ENCODE data around the gene ZFPL1. TPM values are rescaled to one million over a fixed set of nuclear protein-coding genes. Genes with fewer than 3 reads are reported as not detected.

ZFPL1 gene
- total and polyA plus RNA-seq, 3 donors from 2014 or later, result 52.7 to 70.6 (median 57.2) TPM

- intact Hi-C loops (cut with DNase I; ENCODE audit: low total_unique reads), result no loop called here
- TF ChIP-seq CTCF (IDR thresholded peaks at IDR 0.05), result no peak
- TF ChIP-seq POLR2A (IDR thresholded peaks at IDR 0.05), result no peak
- Histone ChIP-seq H3K4me1 (no peaks in the 10 kb centered on the region), H3K36me3 (ENCODE audit: low read depth, missing control alignments) (no peaks in the 10 kb centered on the region), H3K9me3 (no peaks in the 10 kb centered on the region), H3K27me3 (no peaks in the 10 kb centered on the region), H3K27ac (no peak overlapping the region), H3K4me3 (no peak overlapping the region)
- WGBS, 2 donors, result 77 to 89% methylated on average over 8 to 9 of the region's 9 CpGs
- no peak for DNase-seq
Measured at GRCh38 chr11:65078786-65079342, 5.2 kb upstream of the ZFPL1 start.

GRCh38 chr11:65083134-65083833 is 738 bp upstream of the ZFPL1 start:
- no peak for DNase-seq
- peak overlapping the region; percentile 92 to 93 for H3K27ac ChIP-seq

GRCh38 chr11:65084598-65085375 is 765 bp downstream of the ZFPL1 start:
- TF ChIP-seq CTCF (IDR thresholded peaks at IDR 0.05) (no peak), POLR2A (IDR thresholded peaks at IDR 0.05) (no peak)
- no peak for DNase-seq
- Histone ChIP-seq H3K27ac (peak overlapping the region; percentile 92 to 93), H3K36me3 (ENCODE audit: low read depth, missing control alignments) (no peaks in the 10 kb centered on the region), H3K4me1 (peaks cover 14% of the 10 kb centered on the region), H3K27me3 (no peaks in the 10 kb centered on the region), H3K4me3 (peak overlapping the region; percentile 86 to 96), H3K9me3 (no peaks in the 10 kb centered on the region)
- intact Hi-C loops (cut with DNase I; ENCODE audit: low total_unique reads), result no loop called here
- 38 to 39% methylated on average over 9 to 23 of the region's 23 CpGs for whole genome bisulfite sequencing, 2 donors

More at GRCh38 chr11:65083134-65083833, 738 bp upstream of the ZFPL1 start:
- Histone ChIP-seq H3K4me3 (peak overlapping the region; percentile 86 to 96), H3K4me1 (peaks cover 14% of the 10 kb centered on the region), H3K27me3 (no peaks in the 10 kb centered on the region), H3K36me3 (ENCODE audit: low read depth, missing control alignments) (no peaks in the 10 kb centered on the region), H3K9me3 (no peaks in the 10 kb centered on the region)
- TF ChIP-seq POLR2A (IDR thresholded peaks at IDR 0.05) (no peak), CTCF (IDR thresholded peaks at IDR 0.05) (no peak)
- WGBS, 2 donors, result 4 to 5% methylated on average over 13 of the region's 13 CpGs
- intact Hi-C loops (cut with DNase I; ENCODE audit: low total_unique reads), result no loop called here

- no peak overlapping the region for H3K4me3 ChIP-seq
- H3K27me3 ChIP-seq, result no peaks in the 10 kb centered on the region
- H3K9me3 ChIP-seq, result no peaks in the 10 kb centered on the region
- intact Hi-C loops (cut with DNase I; ENCODE audit: low total_unique reads), result no loop called here
- peaks cover 14% of the 10 kb centered on the region for H3K4me1 ChIP-seq
- H3K36me3 ChIP-seq (ENCODE audit: low read depth, missing control alignments), result no peaks in the 10 kb centered on the region
- WGBS, 2 donors, result 93% methylated on average over 4 of the region's 4 CpGs
- H3K27ac ChIP-seq, result no peak overlapping the region
- TF ChIP-seq CTCF (IDR thresholded peaks at IDR 0.05) (no peak), POLR2A (IDR thresholded peaks at IDR 0.05) (no peak)
- DNase-seq, result no peak
Measured at GRCh38 chr11:65085446-65085845, 1.4 kb downstream of the ZFPL1 start.
